HG02763 (cell line): Measurements from ENCODE around the gene INTS14.
"Not testable (repeated sequence)": the region's sequence is repeated elsewhere in the genome, so short reads cannot be mapped to it uniquely, and the experiment has no call there.

Experiments used
- ATAC-seq: cut with Tn5 transposase; IDR thresholded peaks from one replicate; pipeline ENCODE4 v1.9.1; 2021; ENCODE audit warnings: mild to moderate bottlenecking, moderate library complexity; ENCODE audit not compliant: unreplicated experiment

Gene INTS14

DNA sequence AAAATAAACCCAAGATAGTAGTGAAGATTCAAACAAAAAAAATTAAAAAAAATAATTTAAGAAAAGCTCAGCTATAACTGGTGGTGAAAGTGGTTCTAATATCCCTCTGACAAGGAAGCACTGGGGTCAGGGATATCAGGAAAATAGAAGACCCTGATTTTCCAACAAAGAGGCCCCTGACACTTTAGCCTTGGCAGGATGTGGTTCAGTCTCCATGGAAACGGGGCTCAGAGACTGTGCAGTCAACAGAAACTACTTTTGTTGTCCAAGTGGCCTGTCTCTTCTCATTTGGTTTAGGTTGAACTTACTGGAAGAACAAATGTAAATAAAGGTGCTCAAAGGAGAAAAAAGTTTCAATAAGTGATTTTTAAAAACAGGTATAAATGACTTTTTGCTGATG lies 27.2 kb downstream of the INTS14 start:
- no peak for ATAC-seq

DNA sequence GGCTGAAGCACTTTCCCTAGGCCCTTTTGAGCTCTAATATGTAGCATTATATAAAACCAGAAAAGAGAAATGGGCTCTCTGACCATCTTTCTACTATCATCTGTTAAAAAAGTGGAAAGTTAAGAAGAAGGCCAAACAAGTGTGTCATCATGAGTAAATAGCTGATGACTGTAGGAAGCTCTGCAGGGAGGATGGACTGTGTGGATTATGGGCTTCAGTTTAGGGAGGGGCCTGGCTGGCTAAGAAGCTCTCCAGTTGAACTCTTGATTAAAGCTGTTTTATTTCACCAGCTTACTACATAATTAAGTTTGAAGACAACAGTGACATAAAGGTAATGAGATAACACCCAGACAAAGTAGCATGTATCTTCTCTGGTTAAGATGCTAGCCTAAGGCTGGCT lies 30.6 kb downstream of the INTS14 start:
- no peak for ATAC-seq

DNA sequence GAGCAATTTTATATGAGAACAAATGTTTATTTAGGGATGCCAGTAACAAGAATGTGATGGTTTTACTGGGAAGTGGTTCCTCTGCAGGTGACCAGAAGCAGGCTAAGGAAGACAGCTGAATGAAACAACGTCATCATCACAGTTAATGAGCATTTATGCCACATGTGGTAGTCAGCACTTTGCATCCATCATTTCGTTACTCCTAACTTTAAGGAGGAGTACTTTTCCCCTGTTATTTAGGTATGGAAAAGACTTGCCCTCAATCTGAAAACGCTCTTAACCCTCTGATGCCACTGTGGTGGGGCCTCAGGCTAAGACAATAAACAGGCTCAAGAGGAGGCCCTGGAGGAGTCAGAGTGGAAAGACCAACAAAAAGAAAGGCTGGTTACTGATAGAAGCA lies 31.2 kb downstream of the INTS14 start:
- ATAC-seq = no peak

DNA sequence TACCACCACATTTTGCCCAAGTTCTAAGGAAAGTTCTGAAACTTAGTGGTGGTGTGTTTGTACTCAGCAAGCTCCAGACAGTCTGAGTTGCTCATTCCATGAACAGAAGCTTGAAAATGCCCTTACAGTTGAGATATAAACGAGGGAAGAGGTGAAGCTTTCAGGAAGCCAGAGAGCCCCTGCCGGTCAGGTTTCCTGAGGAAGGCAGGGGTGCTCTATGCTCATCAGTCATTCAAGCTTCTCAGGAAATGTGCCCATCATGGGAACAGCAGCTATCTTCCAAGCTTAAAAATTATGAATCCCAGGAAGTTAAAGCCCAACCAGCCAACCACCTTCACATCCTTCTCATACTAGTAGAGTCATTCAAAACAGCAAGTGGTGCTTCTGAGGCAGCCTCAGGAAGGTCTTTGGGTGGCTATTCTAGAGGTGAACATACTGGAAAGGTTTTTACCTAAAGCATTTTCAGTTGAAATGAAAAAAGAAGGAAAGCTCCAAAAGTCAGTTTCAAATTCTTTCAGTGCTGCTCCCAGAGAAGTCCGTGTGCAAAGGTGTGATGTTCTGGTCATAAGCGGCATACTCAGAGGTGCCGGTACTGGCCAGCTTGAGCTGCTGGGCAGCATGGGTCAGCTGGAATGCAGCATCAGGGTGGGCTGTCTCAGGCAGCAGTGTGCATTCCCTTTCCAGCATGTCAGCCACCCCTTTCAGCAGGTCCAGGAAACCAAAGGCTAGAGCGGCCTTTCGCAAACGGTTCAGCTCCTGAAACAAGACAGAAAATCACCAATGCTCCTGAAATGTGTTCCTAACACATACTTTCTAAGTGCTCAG lies 31.8 kb downstream of the INTS14 start:
- ATAC-seq = no peak

GRCh38 chr15:65577129-65577996 lies 33.6 kb downstream of the INTS14 start:
- ATAC-seq = no peak

GRCh38 chr15:65576664-65577063 lies 34.3 kb downstream of the INTS14 start:
- ATAC-seq = no peak

GRCh38 chr15:65571971-65572370 lies 39.0 kb downstream of the INTS14 start:
- ATAC-seq = no peak

GRCh38 chr15:65569728-65570127 lies 41.2 kb downstream of the INTS14 start:
- ATAC-seq = no peak

DNA sequence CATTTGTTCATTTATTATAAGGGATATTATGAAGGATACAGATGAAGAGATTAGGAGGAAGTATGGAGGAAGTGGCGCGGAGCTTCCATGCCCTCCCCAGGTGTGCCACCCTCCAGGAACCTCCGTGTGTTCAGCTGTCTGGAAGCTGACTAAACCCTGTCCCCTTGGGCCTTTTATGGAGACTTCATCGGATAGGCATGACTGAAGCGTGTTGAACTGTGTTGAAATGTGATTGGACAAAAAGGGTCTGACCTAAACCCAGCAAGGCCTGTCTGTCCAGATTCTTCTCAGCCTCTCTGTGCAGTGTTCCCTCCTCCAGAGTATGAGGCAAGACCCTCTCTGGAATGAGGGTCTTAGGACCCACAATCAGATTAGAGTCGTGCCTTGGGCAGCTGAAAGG lies 49.0 kb downstream of the INTS14 start:
- ATAC-seq = no peak

DNA sequence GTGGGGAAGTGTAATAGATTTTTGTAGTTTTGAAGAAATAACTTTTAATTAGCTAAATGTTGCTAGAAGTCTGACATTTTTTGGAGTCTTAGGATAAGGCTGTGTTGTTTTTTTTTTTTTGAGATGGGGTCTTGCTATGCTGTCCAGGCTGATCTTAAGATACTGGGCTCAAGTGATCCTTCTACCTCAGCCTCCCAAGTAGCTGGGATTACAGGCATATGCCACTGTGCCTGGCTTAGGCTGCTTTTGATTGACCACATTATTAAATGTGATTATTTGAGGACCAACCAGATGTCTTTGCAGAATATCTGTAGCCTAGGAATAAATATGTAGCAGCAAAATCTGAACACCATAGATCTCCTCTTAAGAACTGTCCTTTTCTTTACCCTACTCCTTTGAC lies 51.0 kb downstream of the INTS14 start:
- no peak for ATAC-seq

GRCh38 chr15:65558997-65559760 lies 51.8 kb downstream of the INTS14 start:
- ATAC-seq = no peak

DNA sequence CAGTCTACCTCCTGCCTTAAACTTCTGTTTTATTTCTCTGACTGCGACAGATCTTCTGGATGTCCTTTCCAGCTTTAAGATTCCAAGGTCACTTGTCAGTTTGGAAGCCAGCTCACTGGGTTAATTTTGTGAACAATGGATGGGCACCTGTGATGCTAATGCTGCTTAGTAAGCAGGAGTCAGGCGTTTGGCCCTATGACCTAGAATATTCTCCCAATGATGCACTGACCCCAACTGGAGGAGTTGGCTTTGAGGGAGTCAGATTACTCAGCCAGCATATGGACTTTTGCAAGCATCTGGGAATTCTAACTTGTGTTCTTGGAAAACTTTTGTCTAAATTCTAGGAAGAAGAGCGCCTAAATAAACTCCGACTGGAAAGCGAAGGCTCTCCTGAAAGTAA lies 52.6 kb downstream of the INTS14 start:
- ATAC-seq = no peak

DNA sequence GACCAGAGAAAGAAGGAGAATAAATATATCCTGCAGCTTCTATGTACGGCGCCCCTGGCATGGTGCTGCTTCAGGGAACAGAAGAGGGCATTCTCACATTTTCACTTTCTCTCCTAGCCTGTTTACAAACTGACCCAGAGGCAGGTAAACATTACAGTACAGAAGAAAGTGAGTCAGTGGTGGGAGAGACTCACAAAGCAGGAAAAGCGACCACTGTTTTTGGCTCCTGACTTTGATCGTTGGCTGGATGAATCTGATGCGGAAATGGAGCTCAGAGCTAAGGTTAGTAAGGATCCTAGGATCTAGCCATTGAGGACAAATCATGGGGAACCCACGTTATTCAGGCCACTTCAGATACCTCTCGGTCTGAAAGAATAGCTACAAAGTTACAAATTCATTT lies 54.3 kb downstream of the INTS14 start:
- no peak for ATAC-seq

DNA sequence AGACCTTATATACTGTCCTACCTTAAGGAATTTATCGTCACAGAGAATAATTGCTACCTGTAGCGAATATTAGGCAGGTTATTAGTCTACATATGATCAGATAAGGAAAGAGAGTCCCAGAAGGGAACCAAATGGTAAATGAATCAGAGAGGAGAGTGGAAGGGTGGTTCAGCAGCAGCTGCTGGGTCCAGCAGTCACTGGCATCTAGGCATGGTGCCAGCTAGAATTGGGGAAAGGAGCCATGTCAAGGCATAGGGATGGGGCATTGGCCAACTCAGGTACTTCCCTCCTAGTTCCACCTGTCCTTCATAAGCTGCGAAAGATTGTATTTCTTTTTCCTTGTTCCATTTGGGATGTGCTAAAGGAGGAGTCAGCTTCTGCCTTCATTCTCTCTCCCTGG lies 57.2 kb downstream of the INTS14 start:
- no peak for ATAC-seq

- not testable (repeated sequence) for ATAC-seq
These were observed 58.1 kb downstream of the INTS14 start for GRCh38 chr15:65552851-65553250.

DNA sequence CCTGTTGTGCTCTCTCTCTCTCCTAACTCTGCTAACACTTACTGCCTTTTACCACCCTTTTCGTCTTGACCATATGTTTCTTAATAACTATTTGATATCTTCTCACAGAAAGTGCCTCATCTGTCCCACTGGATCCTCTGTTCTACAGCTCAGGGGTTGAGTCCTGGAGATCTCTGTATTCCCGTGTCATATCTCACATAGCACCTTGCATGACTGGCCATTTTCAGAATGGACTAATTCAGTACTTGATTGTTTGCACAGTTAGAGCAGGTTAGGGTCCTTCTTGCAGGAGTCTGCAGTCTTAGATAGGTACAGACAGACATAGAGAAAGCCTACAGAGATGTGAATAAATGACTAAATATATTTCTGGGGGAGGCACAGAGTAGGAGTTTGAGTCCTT lies 59.7 kb downstream of the INTS14 start:
- no peak for ATAC-seq

GRCh38 chr15:65550681-65551098 lies 60.2 kb downstream of the INTS14 start:
- no peak for ATAC-seq

- ATAC-seq = not testable (repeated sequence)
These were observed 61.6 kb downstream of the INTS14 start for GRCh38 chr15:65549288-65549687.

- no peak for ATAC-seq
These were observed 63.1 kb downstream of the INTS14 start for GRCh38 chr15:65547841-65548240.

- no peak for ATAC-seq
These were observed 69.6 kb downstream of the INTS14 start for GRCh38 chr15:65541231-65541820.

- no peak for ATAC-seq
These were observed 70.6 kb downstream of the INTS14 start for GRCh38 chr15:65540314-65540713.
